Superior temporal gyrus (tissue), 1 donor: ENCODE results near the gene MED20.
A peak's percentile ranks its signal among the peaks of the same experiment; 100 is the strongest.

Experiments
- DNase-seq: peaks from one replicate; pipeline ENCODE4 v3.0.0-alpha.2; 2016; ENCODE audit errors: extremely low spot score

The MED20 gene

GRCh38 chr6:41941280-41942066 lies 20.5 kb upstream of the MED20 start, which contains the start of gene CCND3:
CCND3 (minus strand) TSS chr6:41941808; CDS start chr6:41941649, 159 bp downstream.
- peak; percentile 90 for DNase-seq

- no peak for DNase-seq
These were observed 19.9 kb upstream of the MED20 start for GRCh38 chr6:41940759-41941279.

- no peak for DNase-seq
These were observed 19.2 kb upstream of the MED20 start for GRCh38 chr6:41939848-41940758.

DNA sequence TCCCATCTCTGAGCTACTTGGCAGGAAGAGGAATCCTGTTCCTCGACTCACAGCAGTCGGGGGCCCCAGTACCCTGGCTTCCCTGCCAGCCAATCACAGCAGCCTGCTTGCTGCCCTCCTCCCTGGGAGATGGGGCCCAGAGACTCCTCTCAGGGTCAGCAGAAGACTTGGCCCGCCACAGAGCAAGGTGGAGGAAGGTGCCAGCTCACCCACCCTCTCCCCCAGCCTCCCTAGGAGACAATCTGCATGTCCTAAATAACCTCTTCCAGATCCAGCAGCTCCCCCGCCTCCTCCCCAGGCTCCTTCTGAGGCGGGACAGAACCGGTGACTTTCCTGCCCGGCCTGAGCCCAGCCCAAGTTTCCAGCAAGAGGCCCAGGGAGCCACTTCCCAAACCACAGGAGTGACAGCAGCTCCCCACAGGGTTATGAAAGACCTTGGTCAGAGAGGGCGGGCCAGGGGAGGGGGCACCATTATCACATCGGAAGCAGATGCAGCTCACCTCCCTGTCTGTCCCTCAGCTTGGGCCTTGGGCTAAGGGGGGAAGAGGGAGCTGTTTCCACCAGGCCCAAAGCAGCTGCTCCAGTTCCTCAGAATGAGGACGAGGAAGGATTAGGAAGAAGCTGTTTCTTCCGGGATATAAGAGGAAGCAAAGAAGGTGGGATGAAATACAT lies 18.4 kb upstream of the MED20 start:
- DNase-seq = no peak

DNA sequence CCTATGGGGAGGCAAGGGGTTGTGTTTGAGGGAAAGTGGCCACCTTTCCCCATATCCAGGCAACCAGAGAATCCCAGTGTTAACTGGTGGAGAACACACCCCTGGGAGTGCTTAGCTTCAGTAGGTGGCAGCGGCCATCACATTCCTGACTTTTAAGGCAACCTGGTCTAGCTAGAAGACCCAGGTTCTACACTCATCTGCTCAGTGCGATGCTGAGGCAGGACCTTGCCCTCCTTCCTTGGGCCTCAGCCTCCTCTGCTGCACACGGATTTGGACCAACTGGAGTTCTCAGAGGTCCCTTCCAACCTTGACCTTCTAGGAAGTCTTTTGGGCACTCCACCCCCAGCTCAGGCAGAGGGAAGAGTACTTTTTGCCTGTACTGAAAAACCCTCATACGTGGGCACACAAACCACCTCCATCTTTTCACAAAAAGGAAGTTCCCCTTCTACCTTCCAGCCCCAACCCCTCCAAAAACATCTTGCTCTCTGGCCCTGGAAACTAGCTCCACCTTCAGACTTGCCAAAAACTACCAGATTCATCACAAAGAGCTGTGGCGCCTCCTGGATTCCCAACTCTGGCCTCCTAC lies 17.7 kb upstream of the MED20 start:
- DNase-seq = no peak

- no peak for DNase-seq
These were observed 17.1 kb upstream of the MED20 start for GRCh38 chr6:41937861-41938574.

GRCh38 chr6:41937472-41937860 lies 16.5 kb upstream of the MED20 start:
- DNase-seq = no peak

- peak; percentile 92 for DNase-seq
These were observed 15.3 kb upstream of the MED20 start for GRCh38 chr6:41936073-41936837.

DNA sequence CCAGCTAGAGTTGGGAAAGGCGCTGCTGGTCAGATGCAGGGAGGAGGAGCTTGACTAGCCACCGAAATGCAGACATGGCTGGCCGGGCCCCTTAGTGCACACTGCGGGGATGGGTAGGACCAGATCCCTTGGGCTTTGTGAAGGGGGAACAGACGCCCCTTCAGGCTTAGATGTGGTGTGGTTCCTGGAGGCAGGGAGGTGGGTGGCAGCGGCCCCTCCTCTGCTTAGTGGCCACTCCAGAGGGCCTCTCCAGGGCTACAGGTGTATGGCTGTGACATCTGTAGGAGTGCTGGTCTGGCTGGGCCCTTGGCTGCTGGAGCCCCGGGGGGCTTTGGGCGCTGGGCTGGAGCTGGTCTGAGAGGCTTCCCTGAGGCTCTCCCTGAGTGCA lies 14.7 kb upstream of the MED20 start:
- no peak for DNase-seq

- DNase-seq = no peak
These were observed 14.2 kb upstream of the MED20 start for GRCh38 chr6:41935193-41935574.

GRCh38 chr6:41934278-41935192 lies 13.6 kb upstream of the MED20 start:
- no peak for DNase-seq

GRCh38 chr6:41932378-41932777 lies 11.4 kb upstream of the MED20 start:
- DNase-seq = no peak

- DNase-seq = no peak
These were observed 10.9 kb upstream of the MED20 start for GRCh38 chr6:41931792-41932191.

GRCh38 chr6:41929924-41930323 lies 9.0 kb upstream of the MED20 start:
- DNase-seq = no peak

- DNase-seq = no peak
These were observed 6.3 kb upstream of the MED20 start for GRCh38 chr6:41927253-41927652.

GRCh38 chr6:41922154-41922553 lies 1.2 kb upstream of the MED20 start:
- DNase-seq = no peak

GRCh38 chr6:41921712-41921998 lies 716 bp upstream of the MED20 start:
- DNase-seq = no peak

GRCh38 chr6:41917528-41917927 lies 3.4 kb downstream of the MED20 start:
- no peak for DNase-seq

- no peak for DNase-seq
These were observed 5.9 kb downstream of the MED20 start for GRCh38 chr6:41914869-41915530.
